Body of pancreas (tissue), 4 donors: ENCODE measurements around the gene CDT1. TPM values are rescaled to one million over a fixed set of nuclear protein-coding genes. Genes with fewer than 3 reads are reported as not detected.

Source experiments
- ATAC-seq: fragments of 150-250 bp; one replicate; pipeline ENCODE4 v1.9.1; 2016
- DNase-seq, 4 donors: peaks; one replicate each; pipeline ENCODE4 v3.0.0-alpha.2; 2019
- H3K27ac ChIP-seq, 4 donors: fragments of 200-600 bp; sonication (generic); 1 replicate in 3 of 4; 2 replicates in 1 of 4; pipeline versions ENCODE4 v1.5.1 to v1.6.1; 2016 to 2019; ENCODE audit warnings: mild to moderate bottlenecking in 1 of 4, mixed read lengths in 1 of 4, moderate library complexity in 1 of 4
- H3K27me3 ChIP-seq, 2 donors: fragments of 200-600 bp; sonication (generic); one replicate each; pipeline ENCODE4 v1.6.0; 2016; ENCODE audit warnings: mild to moderate bottlenecking in 1 of 2
- H3K36me3 ChIP-seq, 2 donors: fragments of 200-600 bp; sonication (generic); replicated peaks in 1 of 2; 2 replicates each; pipeline ENCODE4 v1.5.1; 2016; ENCODE audit warnings: low read depth in 2 of 2; ENCODE audit not compliant: insufficient read depth in 1 of 2
- H3K4me1 ChIP-seq: fragments of 200-600 bp; sonication (generic); one replicate; pipeline ENCODE4 v1.6.0; 2016
- H3K4me3 ChIP-seq, 2 donors: fragments of 200-600 bp; sonication (generic); 1 replicate in 1 of 2; 2 replicates in 1 of 2; pipeline ENCODE4 v1.5.1; 2016 to 2019
- H3K9me3 ChIP-seq, 3 donors: fragments of 200-600 bp; sonication (generic); 1 replicate in 2 of 3; 2 replicates in 1 of 3; pipeline ENCODE4 v1.5.1; 2016
- POLR2A ChIP-seq, 3 donors: fragments of 450-650 bp; IDR thresholded peaks; one replicate each; pipeline ENCODE4 v1.6.1; 2016; ENCODE audit warnings: antibody characterized with exemption in 3 of 3, mild to moderate bottlenecking in 2 of 3
- WGBS, 2 donors: methylation state at CpG; one replicate each; pipeline ENCODE4 v1.1.5; 2017; 5-methylcytosine and 5-hydroxymethylcytosine counted together
- intact Hi-C: fragments of 100-400 bp; cut with DNase I; formaldehyde crosslinking; loops from one replicate; pipeline ENCODE4 v1.15.1; 2023
- total RNA-seq, 2 donors: library from RNA; depleted of rRNA; stranded (reverse); fragments of >200 nt; gene quantifications; one replicate each; pipeline ENCODE4 v1.1.0, GENCODE V29; 2016
- TF ChIP-seq, protein P1 (sequence below), 7 experiments: fragments of 450-650 bp in 4 of 7; fragments of 200-600 bp in 3 of 7; sonication (generic) in 3 of 7; IDR thresholded peaks; one replicate each; pipeline ENCODE4 v1.5.1; 2016 to 2019; ENCODE audit warnings: antibody characterized with exemption in 7 of 7

Gene CDT1
- total RNA-seq, 2 donors from 2014 or later: 7.6 TPM; not detected in 1

DNA sequence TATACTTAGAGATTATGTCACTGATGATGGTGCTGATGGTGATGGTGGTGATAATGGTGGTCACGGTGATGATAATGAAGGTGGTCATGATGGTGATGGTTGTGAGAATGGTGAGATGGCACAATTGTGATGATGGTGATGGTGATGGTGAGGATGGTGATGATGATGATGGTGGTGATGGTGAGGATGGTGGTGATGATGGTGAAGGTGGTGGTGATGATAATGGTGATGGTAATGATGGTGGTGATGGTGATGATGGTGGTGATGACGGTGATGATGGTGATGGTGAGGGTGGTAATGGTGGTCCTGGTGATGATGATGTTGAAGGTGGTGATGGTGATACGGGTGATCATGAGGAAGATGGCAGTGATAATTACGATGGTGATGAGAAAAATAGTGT lies 5.5 kb upstream of the CDT1 start:
- H3K36me3 ChIP-seq: no peaks in the 10 kb centered on the region
- H3K4me1 ChIP-seq: peaks cover 6% of the 10 kb centered on the region
- H3K4me3 ChIP-seq: no peak overlapping the region
- 79 to 81% methylated on average over 4 of the region's 4 CpGs for WGBS, 2 donors
- ATAC-seq: no peak
- no peak overlapping the region for H3K27ac ChIP-seq
- TF ChIP-seq, protein P1, sequence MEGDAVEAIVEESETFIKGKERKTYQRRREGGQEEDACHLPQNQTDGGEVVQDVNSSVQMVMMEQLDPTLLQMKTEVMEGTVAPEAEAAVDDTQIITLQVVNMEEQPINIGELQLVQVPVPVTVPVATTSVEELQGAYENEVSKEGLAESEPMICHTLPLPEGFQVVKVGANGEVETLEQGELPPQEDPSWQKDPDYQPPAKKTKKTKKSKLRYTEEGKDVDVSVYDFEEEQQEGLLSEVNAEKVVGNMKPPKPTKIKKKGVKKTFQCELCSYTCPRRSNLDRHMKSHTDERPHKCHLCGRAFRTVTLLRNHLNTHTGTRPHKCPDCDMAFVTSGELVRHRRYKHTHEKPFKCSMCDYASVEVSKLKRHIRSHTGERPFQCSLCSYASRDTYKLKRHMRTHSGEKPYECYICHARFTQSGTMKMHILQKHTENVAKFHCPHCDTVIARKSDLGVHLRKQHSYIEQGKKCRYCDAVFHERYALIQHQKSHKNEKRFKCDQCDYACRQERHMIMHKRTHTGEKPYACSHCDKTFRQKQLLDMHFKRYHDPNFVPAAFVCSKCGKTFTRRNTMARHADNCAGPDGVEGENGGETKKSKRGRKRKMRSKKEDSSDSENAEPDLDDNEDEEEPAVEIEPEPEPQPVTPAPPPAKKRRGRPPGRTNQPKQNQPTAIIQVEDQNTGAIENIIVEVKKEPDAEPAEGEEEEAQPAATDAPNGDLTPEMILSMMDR (IDR thresholded peaks at IDR 0.05): no peak
- no peak for TF ChIP-seq POLR2A (IDR thresholded peaks at IDR 0.05)
- peaks cover 0 to under 1% of the 10 kb centered on the region in 2 donors for H3K27me3 ChIP-seq
- no peaks in the 10 kb centered on the region for H3K9me3 ChIP-seq
- DNase-seq: no peak
- intact Hi-C loops: no loop called here

DNA sequence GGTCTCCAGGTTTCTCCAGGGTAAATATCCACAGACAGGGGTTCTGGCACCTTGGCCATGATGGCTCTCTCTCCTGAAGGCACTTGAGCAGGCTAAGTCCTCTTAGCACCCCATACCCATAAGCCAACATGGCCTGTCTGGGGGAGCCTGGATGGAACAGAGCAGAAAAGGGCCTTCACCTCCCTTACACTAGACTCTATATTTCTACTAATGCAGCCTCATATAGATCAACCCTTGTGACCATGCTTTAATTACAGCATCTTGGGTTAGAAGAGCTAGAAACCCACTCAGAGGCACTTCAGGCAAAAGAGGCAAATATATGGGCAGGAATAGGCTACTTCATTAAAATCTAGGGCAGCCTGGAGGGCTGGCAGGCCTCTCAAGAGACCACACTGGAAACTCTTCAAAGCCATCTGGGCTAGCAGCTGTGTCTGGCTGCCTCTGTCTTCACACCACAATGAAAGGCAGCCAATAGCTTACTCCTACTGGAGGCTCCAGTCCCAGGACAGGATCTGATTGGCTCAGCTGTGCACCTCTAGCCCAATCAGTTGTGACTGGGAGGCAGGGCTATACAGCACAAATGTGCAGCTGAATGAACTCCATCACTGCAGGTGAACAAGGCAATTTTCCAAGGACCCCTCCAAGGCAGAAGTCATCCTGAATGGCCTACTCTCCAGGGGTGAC lies 4.7 kb upstream of the CDT1 start:
- Histone ChIP-seq H3K27ac (no peak overlapping the region), H3K4me3 (no peak overlapping the region), H3K36me3 (no peaks in the 10 kb centered on the region), H3K27me3 (no peaks in the 10 kb centered on the region), H3K4me1 (peaks cover 11% of the 10 kb centered on the region), H3K9me3 (no peaks in the 10 kb centered on the region)
- DNase-seq (no peak), ATAC-seq (no peak)
- intact Hi-C loops: no loop called here
- TF ChIP-seq POLR2A (IDR thresholded peaks at IDR 0.05): no peak
- TF ChIP-seq, protein P1 (IDR thresholded peaks at IDR 0.05): no peak

DNA sequence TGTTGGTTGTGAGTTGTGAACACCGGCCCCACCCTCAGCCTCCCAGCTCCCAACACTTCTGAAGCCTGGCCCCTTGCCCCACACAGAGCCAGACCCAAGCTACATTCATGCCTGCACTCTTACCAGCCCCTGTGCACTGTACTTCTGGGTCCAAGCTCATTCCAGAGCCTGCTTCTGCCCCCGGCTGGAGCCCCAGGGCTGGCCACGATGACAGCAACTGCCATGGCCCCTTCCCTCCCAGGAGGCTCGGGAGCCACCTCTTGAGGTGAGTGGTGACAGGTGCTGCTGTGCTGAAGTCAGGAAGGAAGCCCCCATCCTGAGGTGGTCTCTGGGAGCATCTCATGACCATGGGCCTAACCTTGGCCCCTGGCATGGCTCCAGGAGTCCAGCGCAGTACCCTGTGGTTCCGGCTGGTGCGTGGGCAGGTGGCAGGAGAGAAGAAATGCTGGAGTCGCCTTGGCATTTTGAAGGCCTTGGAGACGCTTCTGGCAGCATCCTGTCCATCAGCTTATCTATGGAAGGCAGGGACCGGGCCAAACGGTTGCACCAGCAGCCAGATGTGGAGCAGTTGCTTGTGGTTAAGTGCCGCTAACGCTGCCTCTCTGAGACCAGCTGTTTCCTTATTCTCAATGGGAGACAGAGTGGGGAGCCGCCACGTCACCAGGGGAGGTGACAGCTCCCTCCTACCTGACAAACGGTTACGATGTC lies 3.9 kb upstream of the CDT1 start:
- TF ChIP-seq, protein P1 (IDR thresholded peaks at IDR 0.05): no peak
- no peak for TF ChIP-seq POLR2A (IDR thresholded peaks at IDR 0.05)
- no peak for ATAC-seq
- no peak overlapping the region for H3K27ac ChIP-seq
- no peaks in the 10 kb centered on the region for H3K9me3 ChIP-seq
- H3K4me3 ChIP-seq: no peak overlapping the region
- no peak for DNase-seq
- H3K4me1 ChIP-seq: peaks cover 19% of the 10 kb centered on the region
- no peaks in the 10 kb centered on the region for H3K27me3 ChIP-seq
- no peaks in the 10 kb centered on the region for H3K36me3 ChIP-seq
- intact Hi-C loops: no loop called here
- 77 to 87% methylated on average over 11 to 17 of the region's 17 CpGs for WGBS, 2 donors

DNA sequence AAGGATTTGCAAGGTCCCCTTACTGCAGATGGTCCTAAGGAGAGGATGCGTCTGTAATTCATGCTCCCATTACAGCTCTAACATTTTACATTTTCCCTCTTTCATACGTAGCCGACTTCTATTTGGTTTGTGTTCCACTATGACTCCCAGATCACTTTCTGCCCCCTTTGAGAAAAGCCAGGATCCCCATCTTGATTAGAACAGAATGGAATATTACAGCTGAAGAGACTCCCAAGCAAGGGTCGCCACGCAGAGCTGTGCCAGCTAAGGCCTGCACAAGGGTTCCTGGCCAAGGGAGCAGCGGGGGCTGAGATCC lies 3.4 kb upstream of the CDT1 start:
- H3K4me3 ChIP-seq: no peak overlapping the region
- H3K36me3 ChIP-seq: no peaks in the 10 kb centered on the region
- 75 to 93% methylated on average over 6 of the region's 6 CpGs for WGBS, 2 donors
- H3K9me3 ChIP-seq: no peaks in the 10 kb centered on the region
- H3K4me1 ChIP-seq: peaks cover 23% of the 10 kb centered on the region
- H3K27ac ChIP-seq: no peak overlapping the region
- TF ChIP-seq, protein P1 (IDR thresholded peaks at IDR 0.05): no peak
- no peak for TF ChIP-seq POLR2A (IDR thresholded peaks at IDR 0.05)
- no peak for DNase-seq
- H3K27me3 ChIP-seq: no peaks in the 10 kb centered on the region
- no peak for ATAC-seq
- intact Hi-C loops: no loop called here

DNA sequence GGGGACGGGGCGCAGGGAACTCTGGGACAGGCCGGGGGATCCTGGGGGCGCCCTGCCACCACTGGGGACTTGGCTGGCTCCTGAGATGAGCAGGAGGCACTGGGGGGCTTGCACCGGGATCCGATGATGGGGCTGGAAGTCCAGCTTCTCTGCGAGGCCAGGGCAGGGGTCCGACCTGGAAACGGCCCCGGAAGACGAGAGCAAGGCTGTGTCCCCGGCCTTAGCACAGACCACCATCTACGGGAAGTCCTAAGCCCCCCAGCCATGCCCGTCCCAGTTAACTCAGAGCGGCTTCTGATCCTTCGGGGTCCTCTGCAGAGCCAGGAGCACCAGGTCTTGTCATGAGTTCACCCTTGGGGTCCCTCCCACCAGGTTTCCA lies 573 bp downstream of the CDT1 start:
- 3 to 4% methylated on average over 5 to 16 of the region's 16 CpGs for WGBS, 2 donors
- ATAC-seq (no peak), DNase-seq (no peak)
- Histone ChIP-seq H3K36me3 (no peaks in the 10 kb centered on the region), H3K27me3 (no peaks in the 10 kb centered on the region), H3K9me3 (no peaks in the 10 kb centered on the region), H3K4me3 (no peak overlapping the region), H3K27ac (no peak overlapping the region), H3K4me1 (peaks cover 25% of the 10 kb centered on the region)
- TF ChIP-seq, protein P1 (IDR thresholded peaks at IDR 0.05): no peak
- no peak for TF ChIP-seq POLR2A (IDR thresholded peaks at IDR 0.05)
- intact Hi-C loops: no loop called here
